AG09309 (cell line): Measurements from ENCODE around the gene ENO3.

Experiments
- DNase-seq: peaks from one replicate; pipeline ENCODE4 v3.0.0-alpha.2; 2010; ENCODE audit warnings: low read depth
- H3K4me3 ChIP-seq: 2 replicates; pipeline ENCODE4 v1.5.1; 2011; ENCODE audit warnings: mild to moderate bottlenecking, low read depth, low read length, moderate library complexity; ENCODE audit not compliant: control insufficient read depth
- CTCF ChIP-seq: IDR thresholded peaks from 2 replicates; pipeline ENCODE4 v1.5.1; 2011; ENCODE audit warnings: mild to moderate bottlenecking, low read depth, low read length, inconsistent platforms; ENCODE audit not compliant: insufficient read depth, control insufficient read depth; ENCODE audit errors: missing control alignments

Gene ENO3

GRCh38 chr17:4936436-4936835, 14.5 kb upstream of the ENO3 start:
- no peak overlapping the region for H3K4me3 ChIP-seq
- DNase-seq, result no peak
- TF ChIP-seq CTCF, result no peak

- DNase-seq, result no peak
- no peak for TF ChIP-seq CTCF
- no peak overlapping the region for H3K4me3 ChIP-seq
Observed at GRCh38 chr17:4937553-4937952, 13.4 kb upstream of the ENO3 start.

- TF ChIP-seq CTCF, result no peak
- DNase-seq, result no peak
- H3K4me3 ChIP-seq, result no peak overlapping the region
Observed at GRCh38 chr17:4938069-4938491, 12.8 kb upstream of the ENO3 start.

- no peak for DNase-seq
- no peak for TF ChIP-seq CTCF
Observed at GRCh38 chr17:4938688-4939545, 12.0 kb upstream of the ENO3 start.

GRCh38 chr17:4939546-4939795, 11.4 kb upstream of the ENO3 start:
- DNase-seq, result no peak
- peak overlapping the region; percentile 96 for H3K4me3 ChIP-seq
- TF ChIP-seq CTCF, result no peak

More at GRCh38 chr17:4938688-4939545, 12.0 kb upstream of the ENO3 start:
- peak overlapping the region; percentile 96 for H3K4me3 ChIP-seq

GRCh38 chr17:4939796-4940554, 10.9 kb upstream of the ENO3 start, which contains the start of the genes RNF167 and SLC25A11:
Gene RNF167, plus strand, starts transcription at chr17:4940268. Its CDS starts 642 bp downstream, at chr17:4940910.
Gene SLC25A11, minus strand, starts transcription at chr17:4940046. Its CDS starts 136 bp downstream, at chr17:4939910.
- peak; percentile 99 for DNase-seq
- peak within 1 kb of the TSS; percentile 96 for H3K4me3 ChIP-seq
- TF ChIP-seq CTCF, result no peak
